RWPE2 (cell line): ENCODE results near the gene RAB44.

ENCODE experiments used
- ATAC-seq: fragments of 200-7000 bp; cut with Tn5 transposase; 3 replicates; pipeline ENCODE4 v1.9.1; 2021; ENCODE audit warnings: low read depth
- DNase-seq: peaks from one replicate; pipeline ENCODE4 v3.0.0-alpha.2; 2020; ENCODE audit warnings: low spot score
- H3K27ac ChIP-seq: fragments of 450-650 bp; 2 replicates; pipeline ENCODE4 v1.5.1; 2017; ENCODE audit warnings: mild to moderate bottlenecking; ENCODE audit not compliant: poor library complexity, severe bottlenecking
- H3K27me3 ChIP-seq: fragments of 250-450 bp; sonication (Bioruptor Pico); 2 replicates; pipeline ENCODE4 v1.5.1; 2021; ENCODE audit warnings: mild to moderate bottlenecking, moderate library complexity; ENCODE audit not compliant: insufficient read depth, poor library complexity, severe bottlenecking
- H3K36me3 ChIP-seq: fragments of 250-450 bp; sonication (Bioruptor Pico); 2 replicates; pipeline ENCODE4 v1.5.1; 2020; ENCODE audit warnings: low read depth, mild to moderate bottlenecking, moderate library complexity
- H3K4me1 ChIP-seq: fragments of 250-450 bp; sonication (Bioruptor Pico); 2 replicates; pipeline ENCODE4 v1.5.1; 2021; ENCODE audit warnings: mild to moderate bottlenecking, moderate library complexity; ENCODE audit not compliant: insufficient read depth, poor library complexity, severe bottlenecking
- H3K4me3 ChIP-seq: fragments of 250-450 bp; sonication (Bioruptor Pico); 2 replicates; pipeline ENCODE4 v1.5.1; 2021; ENCODE audit warnings: mild to moderate bottlenecking, moderate library complexity; ENCODE audit not compliant: severe bottlenecking
- H3K9me3 ChIP-seq: fragments of 250-450 bp; sonication (Bioruptor Pico); 2 replicates; pipeline ENCODE4 v1.5.1; 2021; ENCODE audit warnings: mild to moderate bottlenecking, moderate library complexity; ENCODE audit not compliant: severe bottlenecking
- TF ChIP-seq, protein P1 (sequence below): fragments of 450-650 bp; IDR thresholded peaks from one replicate; pipeline ENCODE4 v1.5.1; 2017; ENCODE audit warnings: mild to moderate bottlenecking, moderate library complexity; ENCODE audit not compliant: poor library complexity, severe bottlenecking

The RAB44 gene

DNA sequence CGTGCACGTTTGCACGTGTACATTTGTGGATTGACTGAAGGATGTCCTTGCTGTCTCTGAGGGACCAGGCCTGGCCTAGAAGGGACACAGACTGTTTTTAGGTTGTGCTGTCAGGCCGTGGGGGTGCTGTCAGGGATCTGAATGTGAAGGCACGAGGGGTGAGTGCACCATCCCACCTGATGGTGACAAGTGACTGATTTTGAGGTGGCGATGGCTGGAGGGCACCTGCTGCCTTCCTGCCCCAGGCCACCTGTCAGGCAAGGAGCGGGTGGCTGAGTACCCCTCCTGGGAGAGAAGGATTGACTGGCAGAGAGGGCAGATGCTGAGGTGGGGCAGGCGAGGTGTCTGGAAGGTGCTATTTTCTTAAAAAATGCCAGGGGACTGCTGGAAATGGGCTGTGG is 1.2 kb downstream of the RAB44 start:
- DNase-seq: no peak
- Histone ChIP-seq H3K4me3 (no peak overlapping the region), H3K27me3 (no peaks in the 10 kb centered on the region), H3K9me3 (no peaks in the 10 kb centered on the region), H3K27ac (no peak overlapping the region), H3K4me1 (peaks cover 14% of the 10 kb centered on the region), H3K36me3 (no peaks in the 10 kb centered on the region)
- ATAC-seq: no peak
- TF ChIP-seq, protein P1, sequence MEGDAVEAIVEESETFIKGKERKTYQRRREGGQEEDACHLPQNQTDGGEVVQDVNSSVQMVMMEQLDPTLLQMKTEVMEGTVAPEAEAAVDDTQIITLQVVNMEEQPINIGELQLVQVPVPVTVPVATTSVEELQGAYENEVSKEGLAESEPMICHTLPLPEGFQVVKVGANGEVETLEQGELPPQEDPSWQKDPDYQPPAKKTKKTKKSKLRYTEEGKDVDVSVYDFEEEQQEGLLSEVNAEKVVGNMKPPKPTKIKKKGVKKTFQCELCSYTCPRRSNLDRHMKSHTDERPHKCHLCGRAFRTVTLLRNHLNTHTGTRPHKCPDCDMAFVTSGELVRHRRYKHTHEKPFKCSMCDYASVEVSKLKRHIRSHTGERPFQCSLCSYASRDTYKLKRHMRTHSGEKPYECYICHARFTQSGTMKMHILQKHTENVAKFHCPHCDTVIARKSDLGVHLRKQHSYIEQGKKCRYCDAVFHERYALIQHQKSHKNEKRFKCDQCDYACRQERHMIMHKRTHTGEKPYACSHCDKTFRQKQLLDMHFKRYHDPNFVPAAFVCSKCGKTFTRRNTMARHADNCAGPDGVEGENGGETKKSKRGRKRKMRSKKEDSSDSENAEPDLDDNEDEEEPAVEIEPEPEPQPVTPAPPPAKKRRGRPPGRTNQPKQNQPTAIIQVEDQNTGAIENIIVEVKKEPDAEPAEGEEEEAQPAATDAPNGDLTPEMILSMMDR: no peak

DNA sequence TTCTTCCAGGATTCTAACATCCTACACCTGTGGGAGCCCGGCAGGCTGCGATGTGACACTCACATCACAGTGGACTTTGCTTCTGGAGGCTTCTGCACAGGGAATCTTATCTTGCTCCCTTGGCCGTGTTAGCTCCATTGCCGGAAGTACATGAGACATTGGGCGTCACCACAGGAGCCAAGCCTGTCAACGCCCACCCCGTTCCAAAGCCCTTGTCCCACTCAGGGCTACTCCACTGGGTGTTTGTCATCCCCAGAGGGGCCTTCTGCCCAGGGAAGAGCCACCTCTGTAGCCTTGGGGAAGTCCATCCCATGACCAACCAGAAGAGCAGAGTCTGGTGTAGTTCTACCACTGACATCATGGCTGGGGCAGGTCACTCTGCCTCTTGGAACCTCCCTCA is 1.7 kb downstream of the RAB44 start:
- DNase-seq: no peak
- TF ChIP-seq, protein P1: no peak
- H3K27me3 ChIP-seq: no peaks in the 10 kb centered on the region
- ATAC-seq: no peak
- peaks cover 14% of the 10 kb centered on the region for H3K4me1 ChIP-seq
- H3K9me3 ChIP-seq: no peaks in the 10 kb centered on the region
- no peak overlapping the region for H3K27ac ChIP-seq
- H3K4me3 ChIP-seq: no peak overlapping the region
- H3K36me3 ChIP-seq: no peaks in the 10 kb centered on the region

DNA sequence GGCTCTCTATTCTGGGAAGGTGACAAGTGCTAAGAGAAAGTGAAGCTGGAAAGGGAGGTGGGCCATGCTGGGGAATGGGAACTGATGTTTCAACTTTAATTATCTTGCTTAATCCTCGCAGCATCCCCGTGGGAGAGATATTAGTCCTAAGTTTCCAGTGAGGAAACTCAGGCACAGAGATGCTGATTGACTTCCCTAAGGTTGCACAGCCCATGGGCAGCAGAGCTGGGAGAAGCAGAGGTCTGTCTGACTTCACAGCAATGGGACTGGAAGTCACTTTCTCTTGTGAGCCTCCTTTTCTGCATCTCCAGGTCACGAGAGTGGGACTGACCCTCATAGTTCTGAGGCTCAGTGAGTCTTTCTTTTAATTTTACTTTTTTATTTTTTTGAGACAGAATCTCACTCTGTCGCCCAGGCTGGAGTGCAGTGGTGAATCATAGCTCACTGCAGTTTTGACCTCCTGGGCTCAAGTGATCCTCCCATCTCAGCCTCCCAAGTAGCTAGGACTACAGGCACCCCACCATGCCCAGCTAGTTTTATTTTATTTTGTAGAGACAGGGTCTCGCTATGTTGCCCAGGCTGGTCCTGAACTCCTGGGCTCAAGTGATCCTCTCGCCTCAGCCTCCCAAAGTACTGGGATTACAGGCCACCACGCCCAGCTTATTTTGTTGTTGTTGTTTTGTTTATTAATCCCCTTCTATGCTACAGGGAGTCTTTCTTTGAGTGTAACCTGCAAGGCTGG is 2.6 kb downstream of the RAB44 start:
- Histone ChIP-seq H3K9me3 (no peaks in the 10 kb centered on the region), H3K4me1 (peaks cover 14% of the 10 kb centered on the region), H3K36me3 (no peaks in the 10 kb centered on the region), H3K4me3 (no peak overlapping the region), H3K27me3 (no peaks in the 10 kb centered on the region), H3K27ac (peak overlapping the region; percentile 53)
- ATAC-seq (no peak), DNase-seq (no peak)
- TF ChIP-seq, protein P1: no peak

DNA sequence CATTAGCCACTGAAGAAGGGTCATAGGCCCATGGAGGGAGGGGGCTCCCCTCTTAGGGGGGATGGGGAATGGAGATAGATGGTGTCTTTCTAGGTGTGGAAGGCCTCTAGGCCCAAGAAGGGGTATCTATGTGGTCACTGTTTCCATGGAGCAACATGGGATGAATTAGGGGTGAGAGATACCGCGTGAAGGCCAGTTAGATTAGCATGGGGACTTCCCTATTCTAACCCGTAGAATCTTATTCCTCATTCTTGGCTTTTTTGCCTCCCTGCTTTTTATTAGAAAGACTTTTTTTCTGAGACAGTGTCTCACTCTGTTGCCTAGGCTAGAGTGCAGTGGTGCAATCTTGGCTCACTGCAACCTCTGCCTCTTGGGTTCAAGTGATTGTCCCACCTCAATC is 3.2 kb downstream of the RAB44 start:
- Histone ChIP-seq H3K9me3 (no peaks in the 10 kb centered on the region), H3K27ac (peak overlapping the region; percentile 53), H3K27me3 (no peaks in the 10 kb centered on the region), H3K36me3 (no peaks in the 10 kb centered on the region), H3K4me3 (no peak overlapping the region), H3K4me1 (peaks cover 14% of the 10 kb centered on the region)
- TF ChIP-seq, protein P1: no peak
- no peak for ATAC-seq
- DNase-seq: no peak

DNA sequence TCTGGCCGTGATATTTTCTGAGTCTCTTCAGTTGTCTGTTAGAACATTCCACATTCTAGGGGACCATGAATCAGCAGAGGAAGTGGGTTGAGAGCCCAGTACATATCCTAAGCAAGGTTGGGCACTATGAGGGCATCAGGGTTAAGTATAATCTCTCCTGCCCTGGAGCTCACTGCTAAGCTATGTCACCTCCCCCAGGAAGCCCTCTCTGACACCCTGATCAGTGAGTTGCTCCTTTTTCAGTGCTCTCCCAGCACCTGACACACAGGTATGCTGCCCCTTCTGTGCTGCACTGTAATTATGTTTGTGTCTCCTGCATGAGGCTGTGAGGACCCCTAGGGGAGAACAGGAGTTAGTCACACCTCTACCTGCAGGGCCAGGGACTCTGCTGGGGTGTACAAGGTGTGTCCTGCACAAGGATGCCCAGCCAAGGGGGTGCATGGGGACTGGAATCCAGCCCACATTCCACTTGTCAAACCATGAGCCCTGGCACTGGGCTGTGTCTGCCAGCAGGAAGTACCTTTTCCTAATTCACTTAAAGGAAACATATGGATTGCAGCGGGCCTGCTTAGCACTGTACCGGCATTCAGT is 3.9 kb downstream of the RAB44 start:
- no peaks in the 10 kb centered on the region for H3K27me3 ChIP-seq
- peak overlapping the region; percentile 53 for H3K27ac ChIP-seq
- H3K9me3 ChIP-seq: no peaks in the 10 kb centered on the region
- TF ChIP-seq, protein P1: peak; percentile 52
- H3K4me3 ChIP-seq: no peak overlapping the region
- no peaks in the 10 kb centered on the region for H3K36me3 ChIP-seq
- H3K4me1 ChIP-seq: peaks cover 14% of the 10 kb centered on the region
- no peak for DNase-seq
- peak; percentile 85 for ATAC-seq
